Stromal cell of bone marrow (primary cell): ENCODE data around the gene SLC2A1.

ENCODE experiments used
- DNase-seq: peaks from one replicate; pipeline ENCODE4 v3.0.0-alpha.2; 2012; ENCODE audit warnings: low read depth

Gene SLC2A1

DNA sequence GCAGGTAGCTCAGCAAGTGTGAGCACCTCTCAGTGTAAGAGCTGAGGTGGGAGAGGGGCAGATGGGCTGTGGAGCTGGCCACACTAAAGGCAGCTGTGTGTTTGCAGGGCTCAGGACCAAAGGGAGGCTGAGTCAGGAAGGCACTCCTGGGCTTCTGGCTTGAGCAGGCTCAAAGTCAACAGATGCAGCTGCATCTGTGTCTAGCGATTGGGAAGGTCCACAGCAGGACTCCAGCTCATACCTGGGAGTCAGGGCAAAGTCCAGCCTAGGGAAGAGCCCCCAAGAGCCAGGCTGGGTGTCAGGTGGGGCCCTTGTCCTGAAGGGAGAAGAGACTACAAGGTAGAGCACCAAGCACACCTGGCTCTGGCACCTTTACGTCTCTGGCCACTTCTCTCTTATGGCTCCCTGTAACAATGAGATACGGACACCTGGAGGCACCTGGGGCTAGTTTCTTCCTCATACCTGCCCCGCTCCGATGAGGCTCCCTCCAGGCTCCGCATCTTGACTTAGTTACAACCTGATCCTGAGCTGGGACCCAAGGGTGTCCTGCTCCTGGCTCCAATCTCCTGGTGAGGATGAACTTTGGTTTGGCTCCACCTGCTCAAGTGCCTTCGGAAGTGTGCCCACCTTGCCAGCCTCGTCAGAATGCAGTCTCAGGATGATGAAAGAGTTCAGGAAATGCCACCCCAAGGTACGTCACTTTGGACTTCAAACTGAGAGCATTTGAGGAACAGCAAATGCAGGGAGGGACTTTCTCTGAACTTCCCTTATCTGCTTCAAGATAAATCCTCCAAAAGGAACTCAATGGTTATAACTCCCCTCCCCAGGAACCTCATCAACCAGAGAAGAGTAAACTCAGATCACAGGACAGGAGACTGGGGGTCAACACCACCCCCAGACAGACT lies 21.5 kb upstream of the SLC2A1 start:
- DNase-seq, result no peak

DNA sequence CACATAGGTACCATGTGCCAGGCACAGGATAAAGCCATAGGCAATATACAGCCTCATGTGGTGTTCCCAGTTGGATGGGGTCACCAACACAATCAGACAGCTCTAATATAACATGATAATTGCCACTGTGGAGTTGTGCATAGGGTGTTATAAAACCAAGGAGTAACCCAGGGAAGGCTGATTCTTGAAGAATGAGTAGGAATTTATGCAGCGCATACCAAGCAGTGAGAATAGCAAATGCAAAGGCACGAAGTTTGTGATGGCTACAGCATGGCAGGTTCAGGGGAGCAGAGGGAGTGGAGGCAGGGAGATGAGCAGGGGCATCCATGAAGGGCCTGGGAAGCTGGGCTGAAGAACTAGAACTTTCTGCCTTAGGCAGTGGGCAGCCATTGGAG lies 20.4 kb upstream of the SLC2A1 start:
- DNase-seq, result no peak

DNA sequence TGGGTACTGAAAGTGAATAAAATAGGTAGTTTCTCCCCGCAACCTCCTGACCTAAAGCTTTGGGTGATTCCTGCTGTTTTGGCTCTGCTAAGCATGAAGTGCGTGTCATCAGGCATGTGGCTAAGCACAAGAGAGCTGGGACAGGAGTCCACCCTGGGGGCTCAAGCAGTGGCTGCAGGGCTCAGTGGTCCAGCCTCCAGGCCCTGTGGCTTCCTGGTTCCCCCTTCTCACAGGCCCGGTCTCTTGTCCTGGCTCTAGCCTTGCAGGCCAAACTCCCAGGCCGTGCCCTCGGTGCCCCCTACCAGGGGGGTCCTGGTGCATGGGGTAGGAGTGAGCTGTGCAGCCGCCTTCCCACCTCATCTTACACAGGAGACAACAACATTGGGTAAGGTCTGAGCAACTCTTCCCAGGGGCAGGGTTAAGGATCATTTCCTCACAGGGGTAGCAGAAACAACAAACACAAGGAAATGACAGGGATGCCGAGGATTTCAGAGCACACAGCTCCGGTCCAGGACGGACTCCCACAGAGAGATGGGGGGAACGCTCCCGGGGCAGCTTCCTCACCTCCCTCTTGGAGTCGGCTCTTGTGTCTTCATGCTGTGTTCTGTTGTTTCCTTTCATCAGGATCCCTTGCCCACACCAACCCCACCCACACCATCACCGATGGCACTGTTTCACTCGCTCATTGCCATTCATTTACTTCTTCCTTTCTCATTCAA lies 19.8 kb upstream of the SLC2A1 start:
- no peak for DNase-seq

DNA sequence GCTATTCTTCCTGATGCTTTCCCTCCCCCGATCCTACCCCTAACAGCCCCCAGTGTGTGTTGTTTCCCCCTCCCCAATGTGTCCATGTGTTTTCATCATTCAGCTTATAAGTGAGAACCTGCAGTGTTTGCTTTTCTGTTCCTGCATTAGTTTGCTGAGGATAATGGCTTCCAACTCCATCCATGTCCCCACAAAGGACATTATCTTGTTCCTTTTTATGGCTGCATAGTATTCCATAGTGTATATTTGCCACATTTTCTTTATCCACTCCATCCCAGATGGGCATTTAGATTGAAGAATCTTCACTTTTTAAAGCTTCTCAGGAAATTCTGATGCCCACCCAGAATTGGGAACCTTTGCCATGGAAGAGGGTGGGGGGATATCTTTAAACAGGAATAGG lies 19.0 kb upstream of the SLC2A1 start:
- DNase-seq, result no peak

DNA sequence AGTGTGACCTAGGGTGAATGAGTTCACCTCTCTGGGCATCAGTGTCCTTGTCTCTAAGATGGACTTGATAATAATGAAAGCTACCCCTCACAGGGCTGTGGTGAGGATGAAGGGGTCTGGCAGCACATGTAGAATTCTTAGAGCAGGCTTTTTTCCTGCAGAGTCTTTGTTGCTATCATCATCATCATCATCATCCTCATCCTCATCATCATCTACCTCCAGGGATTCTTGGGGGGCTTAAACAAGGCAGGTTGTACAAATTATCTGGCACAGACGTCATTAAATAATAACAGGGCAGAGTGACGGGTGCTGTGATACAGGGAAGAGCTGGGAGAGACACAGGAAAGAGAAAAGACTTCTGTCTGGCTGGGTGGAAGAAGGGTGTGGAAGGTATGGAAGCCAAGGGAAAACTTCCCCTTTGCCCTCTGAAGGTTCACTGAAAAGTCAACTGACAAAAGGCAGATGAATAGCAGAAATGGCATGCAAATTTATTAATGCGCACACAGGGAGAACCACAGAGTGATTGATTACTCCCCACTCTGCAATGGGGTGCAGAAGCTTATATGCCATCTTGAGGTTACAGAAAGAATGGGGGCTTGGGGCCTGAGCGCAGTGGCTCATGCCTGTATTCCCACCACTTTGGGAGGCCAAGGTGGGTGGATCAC lies 17.0 kb upstream of the SLC2A1 start:
- DNase-seq, result no peak

DNA sequence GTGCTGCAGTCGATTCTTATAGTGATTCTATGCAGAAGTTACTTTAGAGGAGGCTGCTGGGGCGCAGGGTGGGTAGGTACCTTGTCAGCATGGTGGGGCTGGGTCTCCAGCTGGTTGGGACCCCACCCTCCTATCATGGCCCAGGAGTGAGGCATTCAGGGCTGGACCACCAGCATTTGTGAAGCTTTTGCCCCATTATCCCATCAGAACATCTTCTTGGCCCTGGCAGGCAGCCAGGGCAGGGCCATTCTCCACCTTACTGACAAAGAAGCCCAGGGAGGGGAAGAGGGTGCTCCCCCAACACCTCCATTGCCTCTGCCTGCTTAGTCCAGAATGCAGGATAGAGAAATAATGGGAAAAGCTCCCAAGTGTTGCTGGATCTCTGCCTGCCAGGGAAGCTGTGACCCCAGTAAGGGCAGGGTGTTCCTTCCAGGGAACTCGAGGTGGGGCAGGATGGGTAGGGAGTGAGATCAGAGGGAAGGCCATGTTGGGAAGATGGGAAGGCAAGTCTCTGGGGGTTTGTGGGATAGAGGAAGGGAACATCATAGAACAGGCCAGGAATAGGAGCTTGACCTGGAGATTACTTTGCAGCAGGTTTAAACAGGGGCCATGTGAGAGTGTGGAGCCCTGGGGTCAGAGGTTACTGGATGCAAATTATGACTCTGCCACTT lies 16.2 kb upstream of the SLC2A1 start:
- no peak for DNase-seq

DNA sequence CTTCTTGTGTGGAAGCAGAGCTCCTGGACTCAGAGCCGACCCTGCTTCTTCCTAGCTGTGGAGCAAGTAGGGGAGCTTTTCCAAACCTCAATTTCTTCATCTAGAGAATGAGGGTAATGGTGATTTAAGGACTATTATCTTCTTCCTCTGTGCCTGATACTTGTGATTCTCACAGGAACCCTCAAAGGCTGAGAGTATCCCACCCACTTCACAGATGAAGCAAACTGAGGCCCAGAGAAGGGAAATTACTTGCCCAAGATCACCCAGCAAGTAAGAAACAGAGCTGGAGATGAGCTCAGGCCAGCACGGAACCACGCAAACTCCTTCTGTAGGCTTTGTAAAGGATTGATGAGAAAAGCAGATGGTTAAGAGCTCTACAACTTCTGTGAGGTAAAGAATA lies 15.1 kb upstream of the SLC2A1 start:
- DNase-seq, result no peak

DNA sequence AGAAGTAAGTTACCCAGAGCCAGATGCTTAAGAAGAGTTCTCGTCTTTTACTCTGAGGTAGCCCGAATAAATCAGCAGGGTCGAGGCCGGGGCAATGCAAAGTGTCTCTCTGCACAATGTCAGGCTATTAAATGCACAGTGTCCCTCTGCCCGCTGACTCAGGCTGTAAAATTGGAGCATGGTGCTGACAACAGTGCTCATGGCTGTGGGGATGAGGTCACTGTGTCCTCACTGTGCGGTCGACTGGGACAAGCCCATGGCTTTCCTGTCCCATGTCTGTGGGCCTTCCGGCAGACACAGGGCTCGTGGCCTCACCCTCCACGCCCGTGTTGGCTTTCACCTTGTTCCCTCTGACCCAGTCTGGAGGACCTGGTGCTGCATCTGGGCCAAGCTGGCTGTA lies 14.6 kb upstream of the SLC2A1 start:
- no peak for DNase-seq

DNA sequence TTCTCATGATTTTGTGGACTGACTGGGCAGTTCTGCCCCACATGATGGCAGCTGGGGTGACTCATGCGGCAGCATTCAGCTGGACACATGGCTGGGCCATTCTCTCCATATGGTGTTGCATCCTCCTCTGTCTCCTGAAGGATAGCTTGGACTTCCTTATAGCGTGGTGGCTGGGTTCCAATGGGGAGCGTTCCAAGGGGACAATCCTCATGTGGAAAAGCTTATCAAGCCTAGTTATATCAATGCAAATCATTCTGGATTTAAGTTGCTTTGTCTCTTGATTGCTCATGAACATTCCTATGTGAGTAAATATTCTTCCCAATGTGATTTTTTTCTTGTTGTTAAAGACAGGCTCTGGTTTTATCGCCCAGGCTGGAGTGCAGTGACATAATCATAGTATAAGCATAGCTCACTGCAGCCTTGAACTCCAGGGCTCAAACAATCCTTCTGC lies 13.2 kb upstream of the SLC2A1 start:
- no peak for DNase-seq

DNA sequence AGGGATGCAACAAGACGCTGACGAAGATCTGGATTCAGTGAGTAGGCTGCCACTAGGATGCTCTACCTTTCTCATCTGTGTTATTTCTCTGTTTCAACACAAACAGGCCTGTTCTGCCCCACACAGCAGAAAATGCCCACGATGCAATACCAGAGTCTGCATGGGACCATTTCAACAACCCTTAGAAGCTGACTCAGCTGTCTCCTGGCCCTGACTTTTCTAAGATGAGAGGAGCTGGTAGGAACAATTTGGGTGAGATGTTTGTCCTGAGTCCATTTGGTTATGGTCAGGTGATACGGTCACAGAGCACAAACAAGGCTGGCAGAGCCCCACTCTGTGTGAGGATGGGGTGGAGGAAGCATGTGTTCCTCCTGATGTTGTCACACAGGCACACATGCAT lies 11.5 kb upstream of the SLC2A1 start:
- no peak for DNase-seq

DNA sequence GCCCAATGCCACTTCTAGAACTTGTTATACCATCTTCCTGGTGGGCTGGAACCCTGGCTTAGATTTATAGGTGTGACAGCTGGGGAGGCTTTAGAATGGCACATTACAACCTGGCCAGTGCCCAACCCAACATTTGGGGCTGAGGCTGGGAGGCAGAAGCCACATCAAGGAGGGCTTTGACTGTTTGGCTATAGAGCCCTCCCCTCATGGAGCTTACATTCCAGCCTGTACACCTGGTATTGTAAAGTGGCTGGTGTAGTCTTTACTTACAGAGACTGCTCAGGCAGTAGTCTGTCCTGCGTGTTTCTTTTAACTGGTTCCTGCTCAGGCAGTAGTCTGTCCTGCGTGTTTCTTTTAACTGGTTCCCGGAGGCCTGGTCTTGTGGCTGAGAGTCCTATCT lies 10.0 kb upstream of the SLC2A1 start:
- DNase-seq, result no peak

DNA sequence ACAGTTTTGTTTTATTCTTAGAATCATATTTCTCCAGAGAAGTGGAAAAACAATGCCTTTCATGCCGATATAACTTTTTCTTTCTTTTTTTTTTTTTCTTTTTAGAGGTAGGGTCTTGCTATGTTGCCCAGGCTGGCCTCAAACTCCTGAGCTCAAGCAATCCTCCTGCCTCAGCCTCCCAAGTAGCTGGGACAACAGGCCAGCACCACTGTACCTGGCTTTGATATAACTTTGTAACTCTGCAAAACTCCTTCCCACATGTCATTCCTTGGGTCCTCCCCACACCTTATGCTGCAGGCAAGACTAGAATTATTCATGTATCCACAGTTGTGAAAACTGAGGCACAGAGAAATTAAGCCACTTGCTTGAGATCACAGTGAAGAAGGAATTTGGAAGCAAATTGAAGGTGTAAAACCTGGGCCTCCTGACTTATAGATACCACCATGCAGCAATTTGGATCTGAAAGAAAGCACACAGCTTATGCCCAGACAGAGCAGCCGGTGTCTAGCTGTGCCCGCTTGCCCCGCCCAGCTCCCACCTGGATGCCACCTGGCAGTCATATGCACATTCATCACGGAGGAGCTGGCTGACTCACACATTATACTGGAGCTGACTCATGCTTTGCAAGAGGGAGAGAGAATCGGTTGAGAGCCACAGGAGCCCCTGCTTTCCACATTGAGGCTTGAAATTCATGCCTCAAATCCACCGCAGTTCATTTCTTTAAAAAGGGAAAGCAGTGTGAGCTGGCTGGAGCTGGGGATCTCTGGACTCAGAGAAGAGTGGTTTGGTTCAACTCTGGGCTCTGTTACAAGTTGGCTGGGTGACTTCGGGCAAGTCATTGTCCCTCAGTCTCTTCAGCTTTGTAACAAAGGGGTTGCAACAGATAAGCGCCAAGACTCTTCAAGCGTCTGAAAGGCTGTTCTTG lies 8.3 kb upstream of the SLC2A1 start:
- peak; percentile 78 for DNase-seq

DNA sequence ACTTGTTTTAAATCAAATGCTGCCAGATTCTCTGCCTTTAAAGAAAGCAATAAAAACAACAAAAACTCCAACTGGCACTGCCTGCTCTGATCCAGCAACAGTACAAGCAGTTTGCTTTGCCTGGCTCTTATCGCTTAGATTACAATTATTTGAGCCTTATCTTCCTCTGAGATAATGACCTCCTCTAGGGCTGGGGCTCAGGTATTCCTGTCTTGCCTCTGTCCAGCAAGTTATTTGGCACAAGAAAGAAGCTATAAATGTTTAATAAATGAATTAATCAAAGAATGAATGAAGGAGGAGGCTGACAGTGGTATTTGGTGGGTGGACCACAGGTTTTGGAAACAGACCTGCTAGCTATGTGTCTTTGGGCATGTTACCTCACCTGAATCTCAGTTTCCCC lies 6.7 kb upstream of the SLC2A1 start:
- no peak for DNase-seq

DNA sequence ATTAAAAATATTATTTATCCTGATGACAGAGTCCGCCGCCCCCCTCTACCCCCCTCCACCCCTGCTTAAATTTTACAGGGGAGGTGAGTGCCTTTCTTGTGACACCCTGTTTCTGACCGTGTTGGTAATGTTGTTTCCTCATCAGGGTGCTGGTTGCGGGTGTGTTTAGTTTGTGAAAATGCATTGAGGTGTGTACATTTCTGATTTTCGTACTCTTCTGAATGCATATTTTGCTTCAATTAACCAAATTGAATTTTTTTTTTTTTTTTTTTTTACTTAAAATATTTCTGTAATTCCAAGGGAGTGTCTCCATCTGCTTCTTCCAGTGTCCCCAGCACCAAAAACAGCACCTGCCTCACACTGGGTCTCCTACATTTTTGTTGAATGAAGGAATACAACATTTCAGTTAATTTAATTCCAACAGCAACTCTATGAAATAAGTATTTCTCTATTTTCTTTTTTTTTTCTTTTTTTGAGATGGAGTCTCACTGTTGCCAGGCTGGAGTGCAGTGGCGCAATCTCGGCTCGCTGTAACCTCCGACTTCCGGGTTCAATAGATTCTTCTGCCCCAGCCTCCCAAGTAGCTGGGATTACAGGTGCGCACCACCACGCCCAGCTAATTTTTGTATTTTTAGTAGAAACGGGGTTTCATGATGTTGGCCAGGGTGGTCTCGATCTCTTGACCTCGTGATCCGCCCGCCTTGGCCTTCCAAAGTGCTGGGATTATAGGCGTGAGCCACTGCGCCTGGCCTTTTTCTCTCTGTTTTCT lies 5.6 kb upstream of the SLC2A1 start:
- DNase-seq, result no peak

DNA sequence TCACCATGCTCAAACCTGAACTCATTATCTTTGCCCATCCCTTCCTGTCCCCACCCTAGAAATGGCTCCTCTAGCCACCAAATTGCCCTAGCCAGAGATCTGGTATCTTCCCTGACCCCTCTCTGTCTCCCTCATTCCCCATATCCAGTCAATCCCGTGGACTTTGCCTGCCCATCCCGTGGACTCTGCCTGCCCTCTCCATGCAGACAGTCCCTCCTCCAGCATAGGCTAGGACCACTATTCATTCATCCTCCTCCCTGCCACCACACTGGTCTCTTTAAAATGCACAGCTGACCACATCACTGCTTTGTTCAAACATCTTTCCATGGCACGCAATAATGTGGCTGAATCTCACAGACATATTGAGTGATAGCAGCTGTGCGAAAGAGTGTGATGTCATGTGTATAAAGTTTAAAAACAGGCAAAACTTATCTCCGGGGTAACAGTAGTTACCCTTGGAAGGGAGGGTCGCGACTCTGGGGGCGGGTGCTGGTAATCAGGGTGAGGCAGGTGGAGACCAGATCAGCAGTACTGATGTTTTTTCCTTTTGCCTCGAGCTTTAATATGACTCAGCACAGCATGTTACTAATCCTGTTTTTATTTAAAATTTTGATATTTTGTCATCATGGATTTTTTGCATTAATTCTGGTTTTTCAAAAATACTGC lies 4.8 kb upstream of the SLC2A1 start:
- peak; percentile 60 for DNase-seq

DNA sequence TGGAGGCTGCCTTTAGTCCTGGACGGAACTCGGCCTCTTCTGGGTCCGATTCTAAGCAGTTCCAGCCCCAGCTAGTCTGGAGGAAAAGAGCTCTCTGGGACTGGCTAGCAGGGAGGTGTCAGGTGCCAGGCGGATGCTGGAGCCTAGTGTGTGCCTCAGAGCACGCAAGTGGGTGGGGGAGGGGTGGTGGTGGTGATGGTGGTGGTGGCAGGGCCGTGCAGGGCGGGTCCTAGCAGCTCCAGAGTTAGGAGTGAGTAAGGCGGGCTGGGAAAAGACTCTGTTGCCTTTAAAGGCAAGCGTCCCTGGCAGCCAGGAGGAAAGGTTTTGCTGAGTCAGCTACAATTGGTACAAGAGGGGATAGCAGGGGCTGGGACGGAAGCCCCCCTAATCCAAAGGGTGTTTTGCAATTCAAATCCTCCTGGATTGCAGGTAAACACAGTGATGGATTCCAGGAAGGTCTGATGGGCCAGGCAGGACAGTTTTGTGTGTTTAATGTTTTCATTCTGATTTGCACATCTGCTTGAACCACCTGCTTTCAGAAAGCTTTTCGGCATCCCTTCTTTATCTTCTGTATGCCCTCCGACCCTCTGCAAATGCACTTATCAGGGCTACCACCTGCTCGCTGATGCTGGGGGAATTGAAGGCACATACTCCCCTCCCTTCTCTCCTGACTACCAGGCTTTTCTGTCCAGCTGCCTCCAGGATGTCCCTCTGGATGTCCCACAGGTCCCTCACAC lies 4.1 kb upstream of the SLC2A1 start:
- DNase-seq, result peak; percentile 41

DNA sequence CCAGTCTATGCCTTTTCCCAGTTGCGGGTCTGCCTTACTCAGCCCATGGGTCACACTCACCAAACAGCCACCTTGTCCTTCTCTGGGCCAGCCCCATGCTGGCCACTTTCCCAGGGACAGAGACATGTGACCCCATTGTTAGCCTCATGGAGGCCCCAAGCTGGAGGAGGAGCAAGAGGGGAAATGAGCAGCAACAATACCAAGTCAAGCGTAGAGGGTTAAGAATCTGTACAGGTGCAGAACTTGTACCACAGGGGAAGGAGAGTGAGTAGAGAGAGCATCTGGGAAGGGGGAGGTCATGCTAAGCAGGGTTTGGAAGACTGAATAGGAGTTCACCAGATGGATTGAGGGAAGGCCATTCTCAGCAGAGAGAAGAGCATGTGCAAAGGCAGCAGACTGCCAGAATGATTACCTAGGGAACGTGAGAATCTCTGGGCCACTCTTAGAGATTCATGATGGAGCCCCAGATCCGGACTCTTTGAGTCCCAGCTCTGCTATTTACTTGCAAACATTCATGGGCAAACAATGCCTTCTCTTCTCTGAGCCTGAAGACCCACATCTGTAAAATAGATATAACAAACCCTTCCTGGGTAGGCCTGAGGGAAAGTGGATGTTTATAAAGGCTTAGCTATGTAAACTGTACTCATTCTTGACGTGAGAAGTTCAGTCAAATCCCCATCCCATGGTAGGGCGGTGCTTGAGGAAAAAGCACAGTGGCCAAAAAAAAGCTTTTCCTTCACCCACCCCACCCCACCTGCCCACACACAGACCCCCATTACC lies 2.8 kb upstream of the SLC2A1 start:
- DNase-seq, result no peak

DNA sequence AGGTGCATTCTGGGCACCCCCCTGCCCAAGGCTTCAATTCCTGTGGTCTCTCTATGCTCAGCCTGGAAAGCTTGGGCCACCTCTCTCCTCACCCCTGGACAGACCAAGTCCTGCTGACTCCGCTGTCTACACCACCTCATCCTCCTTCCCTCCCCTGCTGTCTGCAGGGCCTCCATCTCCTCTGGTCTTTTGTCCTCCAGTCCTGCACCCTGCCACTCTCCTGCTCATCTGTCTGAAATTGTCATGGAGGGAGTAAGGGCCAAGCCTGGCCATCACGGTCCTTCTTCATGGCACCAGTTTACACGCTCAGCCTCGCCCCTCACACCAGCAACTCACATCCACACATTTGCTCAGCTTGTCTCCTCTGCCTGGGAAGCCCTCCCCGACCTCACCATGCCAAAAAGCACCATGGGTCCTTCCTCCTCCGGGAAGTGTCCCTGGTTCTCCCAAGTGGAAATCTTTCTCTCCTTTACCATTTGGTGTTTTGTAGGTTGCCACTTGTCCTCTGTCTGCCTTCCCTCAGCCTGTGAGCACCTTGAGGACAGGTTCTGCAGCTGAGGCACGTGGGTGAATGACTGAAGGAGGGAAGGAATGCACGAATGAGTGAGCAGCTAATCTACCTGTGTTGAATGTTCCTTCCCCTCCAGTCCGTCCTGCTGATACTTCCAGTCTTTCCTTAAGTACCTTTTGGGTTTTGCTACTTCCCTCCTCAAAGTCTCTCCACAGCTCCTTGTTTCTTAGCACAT lies 2.1 kb upstream of the SLC2A1 start:
- DNase-seq, result no peak
